Body of pancreas (tissue), 4 donors: Measurements from ENCODE around the gene CCDC136. TPM values are rescaled to one million over a fixed set of nuclear protein-coding genes. Genes with fewer than 3 reads are reported as not detected.

Experiments
- ATAC-seq: fragments of 150-250 bp; one replicate; pipeline ENCODE4 v1.9.1; 2016
- DNase-seq, 4 donors: peaks; one replicate each; pipeline ENCODE4 v3.0.0-alpha.2; 2019
- H3K27ac ChIP-seq, 4 donors: fragments of 200-600 bp; sonication (generic); 1 replicate in 3 of 4; 2 replicates in 1 of 4; pipeline versions ENCODE4 v1.5.1 to v1.6.1; 2016 to 2019; ENCODE audit warnings: mild to moderate bottlenecking in 1 of 4, mixed read lengths in 1 of 4, moderate library complexity in 1 of 4
- H3K27me3 ChIP-seq, 2 donors: fragments of 200-600 bp; sonication (generic); one replicate each; pipeline ENCODE4 v1.6.0; 2016; ENCODE audit warnings: mild to moderate bottlenecking in 1 of 2
- H3K36me3 ChIP-seq, 2 donors: fragments of 200-600 bp; sonication (generic); replicated peaks in 1 of 2; 2 replicates each; pipeline ENCODE4 v1.5.1; 2016; ENCODE audit warnings: low read depth in 2 of 2; ENCODE audit not compliant: insufficient read depth in 1 of 2
- H3K4me1 ChIP-seq: fragments of 200-600 bp; sonication (generic); one replicate; pipeline ENCODE4 v1.6.0; 2016
- H3K4me3 ChIP-seq, 2 donors: fragments of 200-600 bp; sonication (generic); 1 replicate in 1 of 2; 2 replicates in 1 of 2; pipeline ENCODE4 v1.5.1; 2016 to 2019
- H3K9me3 ChIP-seq, 3 donors: fragments of 200-600 bp; sonication (generic); 1 replicate in 2 of 3; 2 replicates in 1 of 3; pipeline ENCODE4 v1.5.1; 2016
- POLR2A ChIP-seq, 3 donors: fragments of 450-650 bp; IDR thresholded peaks; one replicate each; pipeline ENCODE4 v1.6.1; 2016; ENCODE audit warnings: antibody characterized with exemption in 3 of 3, mild to moderate bottlenecking in 2 of 3
- WGBS, 2 donors: methylation state at CpG; one replicate each; pipeline ENCODE4 v1.1.5; 2017; 5-methylcytosine and 5-hydroxymethylcytosine counted together
- intact Hi-C: fragments of 100-400 bp; cut with DNase I; formaldehyde crosslinking; loops from one replicate; pipeline ENCODE4 v1.15.1; 2023
- small RNA-seq: library from RNA; depleted of rRNA; stranded (forward); fragments of <200 nt; gene quantifications from one replicate; pipeline ENCODE3, GENCODE V24; 2016
- total RNA-seq, 2 donors: library from RNA; depleted of rRNA; stranded (reverse); fragments of >200 nt; gene quantifications; one replicate each; pipeline ENCODE4 v1.1.0, GENCODE V29; 2016
- TF ChIP-seq, protein P1 (sequence below), 7 experiments: fragments of 450-650 bp in 4 of 7; fragments of 200-600 bp in 3 of 7; sonication (generic) in 3 of 7; IDR thresholded peaks; one replicate each; pipeline ENCODE4 v1.5.1; 2016 to 2019; ENCODE audit warnings: antibody characterized with exemption in 7 of 7

CCDC136 gene
- total RNA-seq, 2 donors from 2014 or later, result 0.99 to 3.6 TPM

DNA sequence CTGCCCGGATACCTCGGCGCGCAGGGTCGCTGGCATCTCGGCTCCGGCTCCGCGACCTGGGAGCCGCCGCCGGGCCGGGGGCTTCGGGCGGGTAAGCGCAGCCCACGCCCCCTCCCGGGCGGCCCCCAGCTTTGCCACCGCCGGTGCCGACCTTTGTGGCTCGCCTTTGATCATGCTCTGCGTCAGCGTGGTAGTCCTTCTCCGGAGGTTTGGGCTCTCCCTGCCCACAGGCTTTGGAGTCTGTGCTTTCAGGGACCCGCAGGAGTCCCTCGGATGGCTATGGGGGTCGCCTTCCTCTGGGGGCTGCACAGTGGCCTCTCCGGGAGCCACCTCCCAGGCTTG, 78.1 kb downstream of the CCDC136 start:
- ATAC-seq, result no peak
- WGBS, 2 donors, result 11 to 60% methylated on average over 1 to 28 of the region's 30 CpGs
- intact Hi-C loops, result no loop called here
- H3K9me3 ChIP-seq, result no peaks in the 10 kb centered on the region
- peak overlapping the region; percentile 48 to 52 for H3K4me3 ChIP-seq
- no peaks in the 10 kb centered on the region for H3K36me3 ChIP-seq
- no peak for DNase-seq
- TF ChIP-seq POLR2A (IDR thresholded peaks at IDR 0.05), result no peak
- H3K4me1 ChIP-seq, result peaks cover 21% of the 10 kb centered on the region
- no peak overlapping the region for H3K27ac ChIP-seq
- no peaks in the 10 kb centered on the region for H3K27me3 ChIP-seq

- Histone ChIP-seq H3K27ac (no peak overlapping the region), H3K4me3 (no peak overlapping the region), H3K36me3 (no peaks in the 10 kb centered on the region), H3K9me3 (no peaks in the 10 kb centered on the region), H3K27me3 (no peaks in the 10 kb centered on the region), H3K4me1 (peaks cover 21% of the 10 kb centered on the region)
- intact Hi-C loops, result no loop called here
- TF ChIP-seq POLR2A (IDR thresholded peaks at IDR 0.05), result no peak
- TF ChIP-seq, protein P1, sequence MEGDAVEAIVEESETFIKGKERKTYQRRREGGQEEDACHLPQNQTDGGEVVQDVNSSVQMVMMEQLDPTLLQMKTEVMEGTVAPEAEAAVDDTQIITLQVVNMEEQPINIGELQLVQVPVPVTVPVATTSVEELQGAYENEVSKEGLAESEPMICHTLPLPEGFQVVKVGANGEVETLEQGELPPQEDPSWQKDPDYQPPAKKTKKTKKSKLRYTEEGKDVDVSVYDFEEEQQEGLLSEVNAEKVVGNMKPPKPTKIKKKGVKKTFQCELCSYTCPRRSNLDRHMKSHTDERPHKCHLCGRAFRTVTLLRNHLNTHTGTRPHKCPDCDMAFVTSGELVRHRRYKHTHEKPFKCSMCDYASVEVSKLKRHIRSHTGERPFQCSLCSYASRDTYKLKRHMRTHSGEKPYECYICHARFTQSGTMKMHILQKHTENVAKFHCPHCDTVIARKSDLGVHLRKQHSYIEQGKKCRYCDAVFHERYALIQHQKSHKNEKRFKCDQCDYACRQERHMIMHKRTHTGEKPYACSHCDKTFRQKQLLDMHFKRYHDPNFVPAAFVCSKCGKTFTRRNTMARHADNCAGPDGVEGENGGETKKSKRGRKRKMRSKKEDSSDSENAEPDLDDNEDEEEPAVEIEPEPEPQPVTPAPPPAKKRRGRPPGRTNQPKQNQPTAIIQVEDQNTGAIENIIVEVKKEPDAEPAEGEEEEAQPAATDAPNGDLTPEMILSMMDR (IDR thresholded peaks at IDR 0.05), result no peak
- DNase-seq, result no peak
- WGBS, 2 donors, result 90 to 91% methylated on average over 4 to 5 of the region's 5 CpGs
- ATAC-seq, result no peak
Observed at GRCh38 chr7:128871050-128871449, 79.3 kb downstream of the CCDC136 start.

Small RNA genes within 50 kb of the gene (small RNA-seq; reads per million reads assigned to genes)
- not detected for gene RN7SL81P

Other genes starting within 250 kb of the CCDC136 start
- gene GARIN1A, start 119.7 kb upstream of the CCDC136 start, total RNA-seq, result under 1 TPM; 0.33 to 0.52 TPM
- 10 to 100 TPM; 36.3 to 45.8 TPM for gene CALU, start 52.6 kb upstream of the CCDC136 start, total RNA-seq
- gene OPN1SW, start 16.2 kb upstream of the CCDC136 start, total RNA-seq, result not detected
- gene FLNC, start 38.4 kb downstream of the CCDC136 start, total RNA-seq, result 1 to 10 TPM; 1.8 to 4.0 TPM
- gene ATP6V1F, start 70.9 kb downstream of the CCDC136 start, total RNA-seq, result 10 to 100 TPM; 36.3 to 45.8 TPM
- under 1 TPM in 1 of 2 donors, not detected in 1; 0.33 TPM for gene KCP, start 118.7 kb downstream of the CCDC136 start, total RNA-seq
- gene IRF5, start 146.0 kb downstream of the CCDC136 start, total RNA-seq, result 10 to 100 TPM in 1 of 2 donors, 1 to 10 TPM in 1; 4.9 to 15.3 TPM